ENCODE data around the gene PAK5. TPM values are rescaled to one million over a fixed set of nuclear protein-coding genes. Genes with fewer than 3 reads are reported as not detected.

Gene PAK5
- polyA plus RNA-seq, 4 donors: 0.27 to 0.60 (median 0.52) TPM

DNA sequence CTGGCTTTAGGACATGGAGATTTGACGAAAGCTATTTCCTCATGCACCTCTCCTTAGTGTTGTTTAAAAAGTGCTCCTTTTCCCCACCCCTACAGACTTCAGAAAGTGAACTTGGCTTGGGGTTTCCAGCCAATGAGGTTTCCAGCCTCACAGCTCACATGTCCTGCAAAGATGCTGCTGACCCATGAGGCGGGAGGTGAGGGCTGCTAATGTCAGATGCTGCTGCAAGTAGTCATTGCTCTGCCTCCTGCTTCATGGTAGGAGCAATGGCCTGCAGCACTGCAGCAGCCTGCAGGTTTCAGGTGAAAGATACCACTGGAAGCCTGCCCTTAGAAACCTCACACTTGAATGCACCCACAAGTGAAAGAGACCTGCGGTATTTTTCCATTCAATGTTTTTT is 211.7 kb downstream of the PAK5 start:
- no peak for DNase-seq (ENCODE audit: low read depth in 4 of 4, low spot score in 3 of 4)

GRCh38 chr20:9626357-9626756 is 212.5 kb downstream of the PAK5 start:
- no peak for DNase-seq (ENCODE audit: low read depth in 4 of 4, low spot score in 3 of 4)

- DNase-seq (ENCODE audit: low read depth in 4 of 4, low spot score in 3 of 4): no peak
Observed at GRCh38 chr20:9617940-9618339, 220.9 kb downstream of the PAK5 start.

DNA sequence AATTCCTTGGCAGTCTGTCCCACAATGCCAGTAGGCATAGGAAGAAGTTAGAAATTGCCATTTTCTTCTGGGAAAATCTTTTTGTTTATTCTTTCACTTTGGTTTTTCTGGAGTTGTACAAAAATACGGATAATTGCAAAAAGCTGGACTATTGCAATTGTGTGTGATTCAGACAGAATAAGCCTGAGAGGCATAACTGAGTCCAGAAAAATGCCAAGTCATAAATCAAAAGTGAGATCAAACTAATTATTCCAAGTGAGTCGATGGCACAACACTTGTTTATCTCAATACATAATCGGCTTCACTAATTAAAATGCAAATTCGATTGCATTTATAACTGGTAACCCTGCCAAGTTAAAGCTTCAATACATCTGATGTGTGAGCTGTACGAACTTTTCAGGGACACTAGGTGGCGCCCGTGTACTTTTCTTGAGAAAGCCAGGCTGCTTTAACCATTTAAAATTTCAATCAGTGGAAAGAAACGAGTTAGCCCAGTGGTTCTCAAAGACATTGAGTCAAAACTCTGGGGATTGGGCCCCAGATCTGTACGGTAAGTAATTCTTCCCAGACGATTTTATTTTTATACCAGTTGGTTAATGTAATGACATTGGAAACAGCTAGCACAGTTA is 221.9 kb downstream of the PAK5 start:
- peak in 1 of 4 donors; percentile 31 for DNase-seq (ENCODE audit: low read depth in 4 of 4, low spot score in 3 of 4)

GRCh38 chr20:9616455-9616805 is 222.4 kb downstream of the PAK5 start:
- no peak for DNase-seq (ENCODE audit: low read depth in 4 of 4, low spot score in 3 of 4)

DNA sequence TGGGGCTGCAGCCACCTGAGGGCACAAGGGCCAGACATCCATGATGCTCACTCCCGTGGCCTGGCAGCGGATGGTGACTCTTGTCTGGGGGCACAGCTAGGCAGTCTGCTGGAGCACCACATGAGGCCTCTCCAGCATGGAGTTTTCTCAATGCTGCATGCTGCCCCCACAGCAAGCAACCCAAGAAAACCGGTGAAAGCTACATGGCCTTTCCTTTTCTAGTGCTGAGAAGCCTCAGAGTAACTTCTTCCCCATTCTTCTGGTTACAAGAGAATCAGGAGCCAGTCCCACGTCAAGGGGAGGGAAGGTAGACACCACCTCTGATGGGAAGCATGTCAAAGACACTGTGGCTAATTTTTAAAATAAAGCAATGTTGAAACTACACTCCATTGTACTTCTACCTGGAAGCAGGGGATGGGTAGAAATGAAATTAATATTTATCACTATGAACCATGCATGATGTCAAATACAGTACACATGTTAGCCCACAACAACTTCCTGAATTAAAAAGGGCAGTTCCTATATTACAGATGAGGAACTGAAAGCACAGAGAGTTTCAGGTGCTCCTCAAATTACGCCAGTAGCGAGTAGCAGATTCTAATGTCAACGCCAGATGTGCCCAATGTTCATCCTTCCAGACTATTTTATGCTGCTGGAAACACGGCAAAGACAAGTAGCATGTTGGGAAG is 223.0 kb downstream of the PAK5 start:
- no peak for DNase-seq (ENCODE audit: low read depth in 4 of 4, low spot score in 3 of 4)

DNA sequence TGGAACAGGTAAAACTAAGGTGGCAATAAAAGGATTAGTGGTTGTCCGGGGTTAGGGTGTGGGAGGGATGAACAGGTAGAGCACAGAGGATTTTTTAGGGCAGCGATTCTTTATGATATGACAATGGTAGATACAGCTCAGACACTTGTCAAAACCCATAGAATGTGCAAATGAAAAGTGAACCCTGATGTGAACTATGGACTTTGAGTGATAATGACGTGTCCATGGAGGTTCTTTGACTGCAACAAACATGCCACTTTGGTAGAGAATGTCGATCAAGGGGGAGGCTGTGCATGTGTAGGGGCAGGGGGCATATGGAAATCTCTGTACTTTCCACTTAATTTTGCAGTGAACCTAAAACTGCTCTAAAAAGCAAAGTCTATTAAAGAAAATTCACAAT is 223.8 kb downstream of the PAK5 start:
- DNase-seq (ENCODE audit: low read depth in 4 of 4, low spot score in 3 of 4): no peak

DNA sequence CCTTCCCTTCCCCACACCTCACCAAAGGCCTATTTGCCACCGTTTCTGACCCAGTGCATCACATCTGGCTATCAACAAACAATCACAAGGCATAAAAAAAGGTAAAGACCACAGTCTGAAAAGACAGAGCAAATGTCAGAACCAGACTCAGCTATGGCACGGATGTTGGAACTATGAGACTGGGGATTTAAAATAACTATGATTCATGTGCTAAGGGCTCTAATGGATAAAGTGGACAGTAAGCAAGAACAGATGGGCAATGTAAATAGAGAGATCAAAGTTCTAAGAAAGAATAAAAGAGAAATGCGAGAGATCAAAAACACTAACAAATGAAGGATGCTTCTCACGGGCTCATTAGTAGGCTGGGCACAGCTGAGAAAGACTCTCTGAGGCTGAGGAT is 225.0 kb downstream of the PAK5 start:
- no peak for DNase-seq (ENCODE audit: low read depth in 4 of 4, low spot score in 3 of 4)

GRCh38 chr20:9611921-9612320 is 227.0 kb downstream of the PAK5 start:
- no peak for DNase-seq (ENCODE audit: low read depth in 4 of 4, low spot score in 3 of 4)

DNA sequence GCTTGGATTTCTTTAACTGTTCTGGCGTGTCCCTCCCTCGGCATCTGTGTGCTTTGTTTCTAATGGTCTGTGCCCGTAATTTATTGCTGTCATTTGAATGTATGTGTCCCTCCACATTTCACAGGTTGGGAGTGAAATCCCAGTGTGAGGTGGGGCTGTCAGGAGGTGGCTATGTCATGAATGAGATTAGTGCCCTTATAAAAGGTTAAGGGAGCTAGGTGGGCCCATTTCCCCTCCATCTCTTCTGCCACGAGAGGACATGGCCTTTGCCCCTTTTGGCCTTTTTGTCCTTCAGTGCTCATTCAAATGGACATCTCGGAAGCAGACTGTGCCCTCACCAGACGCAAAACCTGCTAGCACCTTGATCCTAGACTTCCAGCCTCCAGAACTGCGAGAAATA is 228.2 kb downstream of the PAK5 start:
- DNase-seq (ENCODE audit: low read depth in 4 of 4, low spot score in 3 of 4): no peak

DNA sequence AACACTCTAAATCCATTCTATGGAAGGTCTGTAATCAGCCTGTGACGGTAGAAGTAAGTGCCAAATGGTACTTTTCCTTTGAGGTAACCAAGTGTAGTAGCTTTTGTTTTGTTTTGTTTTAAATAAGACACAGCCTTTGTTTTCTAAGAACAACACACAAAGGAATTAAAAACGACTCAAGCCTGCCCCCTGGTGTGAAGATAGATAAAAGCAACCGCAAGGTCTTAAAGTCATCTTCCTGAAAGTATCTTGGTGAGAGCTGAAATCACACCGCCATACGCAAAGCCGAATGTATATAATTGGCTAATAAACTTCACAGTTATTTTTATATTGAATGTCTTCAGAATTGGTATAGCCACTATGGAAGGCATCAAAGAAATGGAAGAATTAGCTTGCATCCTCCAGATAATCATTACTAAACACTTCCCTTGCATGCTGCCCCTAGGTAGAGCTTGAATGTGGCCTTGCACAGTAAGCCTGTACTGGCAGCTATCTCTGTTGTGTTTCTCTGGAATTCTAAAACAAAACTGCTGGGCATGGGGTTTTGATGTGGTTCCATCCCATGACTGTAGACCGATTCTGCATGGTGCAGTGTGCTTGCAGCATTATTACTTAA is 228.9 kb downstream of the PAK5 start:
- DNase-seq (ENCODE audit: low read depth in 4 of 4, low spot score in 3 of 4): peak in 3 of 4 donors; percentile 55 to 64 (median 58)

DNA sequence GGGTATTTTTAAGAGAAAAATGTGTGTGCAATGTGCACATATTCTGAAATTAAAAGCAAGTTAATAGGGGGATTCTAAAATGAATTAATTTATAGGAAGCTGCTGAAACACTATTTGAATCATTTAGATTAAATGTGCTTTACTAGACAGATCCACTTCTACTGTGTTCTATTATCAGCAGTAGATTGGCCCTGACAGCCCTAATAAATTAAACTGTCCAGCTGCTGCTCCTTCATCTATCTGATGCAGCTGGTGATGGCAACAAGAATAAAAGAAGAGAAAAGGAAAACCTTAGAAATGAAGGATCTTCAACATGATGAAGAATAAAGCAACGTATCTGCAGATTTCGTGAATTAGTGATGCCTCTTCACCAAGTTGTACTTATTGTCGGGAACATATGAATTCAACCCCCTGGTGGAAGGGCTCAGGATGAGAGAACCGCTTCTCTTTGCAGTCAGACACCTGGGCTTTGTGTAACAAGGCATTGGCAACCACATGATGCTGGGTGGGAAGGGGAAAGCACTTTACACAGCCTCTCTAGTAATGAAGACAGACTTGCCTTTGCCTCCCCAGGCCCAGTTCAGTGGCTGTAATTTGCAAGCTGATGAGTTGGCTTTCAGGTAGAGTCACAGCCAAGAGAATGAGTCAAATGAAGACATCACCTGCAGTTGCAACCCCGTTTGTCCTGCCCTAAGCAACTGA is 230.1 kb downstream of the PAK5 start:
- DNase-seq (ENCODE audit: low read depth in 4 of 4, low spot score in 3 of 4): no peak

- no peak for DNase-seq (ENCODE audit: low read depth in 4 of 4, low spot score in 3 of 4)
Observed at GRCh38 chr20:9602847-9603183, 236.1 kb downstream of the PAK5 start.

DNA sequence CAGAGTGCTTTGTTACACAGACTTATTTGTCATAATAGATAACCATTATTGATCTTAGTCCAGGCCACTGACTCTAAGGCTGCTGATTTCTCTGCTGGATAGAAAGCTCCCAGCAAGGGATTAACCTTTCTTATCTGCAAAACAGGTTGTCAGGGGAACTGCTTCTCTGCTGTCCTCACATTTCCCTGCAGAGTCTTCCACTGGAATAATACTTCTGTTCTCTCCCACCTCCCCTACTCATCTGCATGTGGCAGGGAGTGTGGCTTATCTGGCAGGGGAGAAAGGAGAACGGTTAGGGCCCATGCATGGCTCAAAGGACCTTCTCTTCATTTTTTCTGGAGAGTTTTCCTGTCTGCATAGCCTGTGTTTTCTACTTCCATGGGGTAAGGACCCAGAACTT is 238.3 kb downstream of the PAK5 start:
- DNase-seq (ENCODE audit: low read depth in 4 of 4, low spot score in 3 of 4): no peak

DNA sequence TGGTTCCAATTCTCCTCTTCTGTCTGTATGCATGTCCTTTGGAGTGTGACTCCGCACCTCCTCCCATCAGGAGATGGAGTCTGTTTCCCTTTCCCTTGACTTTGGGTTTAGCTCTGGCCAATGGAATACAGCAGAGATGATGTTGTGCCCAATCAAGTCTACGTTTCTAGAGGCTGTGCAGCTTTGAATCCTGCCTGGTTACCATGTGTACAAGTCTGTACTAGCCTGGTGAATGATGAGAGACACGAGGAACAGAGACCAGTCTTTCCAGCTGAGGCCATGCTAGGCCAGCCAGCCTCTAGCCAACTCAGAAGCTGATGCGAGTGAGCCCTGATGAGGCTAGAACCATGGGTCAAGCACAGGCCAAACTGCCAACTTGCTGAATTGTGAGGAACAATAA is 241.3 kb downstream of the PAK5 start:
- no peak for DNase-seq (ENCODE audit: low read depth in 4 of 4, low spot score in 3 of 4)

DNA sequence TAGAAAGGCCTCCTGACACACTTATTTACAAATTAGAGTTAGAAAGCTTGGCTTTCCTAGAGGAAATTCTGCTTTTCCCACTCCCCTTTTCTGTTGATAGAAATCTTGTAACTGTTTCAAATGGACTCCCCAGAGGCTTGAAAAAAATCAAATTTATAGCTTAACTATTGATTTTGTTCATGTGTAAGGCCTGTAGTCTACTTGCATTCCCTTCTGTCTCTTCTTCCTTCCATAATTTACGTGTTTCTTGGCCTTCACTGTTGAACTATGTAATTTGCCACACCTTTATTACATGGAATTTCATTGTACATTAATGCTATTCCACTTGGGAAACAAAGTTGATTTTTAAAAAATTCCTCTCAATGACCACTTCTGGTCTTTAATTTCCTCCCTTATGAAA is 243.1 kb downstream of the PAK5 start:
- DNase-seq (ENCODE audit: low read depth in 4 of 4, low spot score in 3 of 4): no peak

DNA sequence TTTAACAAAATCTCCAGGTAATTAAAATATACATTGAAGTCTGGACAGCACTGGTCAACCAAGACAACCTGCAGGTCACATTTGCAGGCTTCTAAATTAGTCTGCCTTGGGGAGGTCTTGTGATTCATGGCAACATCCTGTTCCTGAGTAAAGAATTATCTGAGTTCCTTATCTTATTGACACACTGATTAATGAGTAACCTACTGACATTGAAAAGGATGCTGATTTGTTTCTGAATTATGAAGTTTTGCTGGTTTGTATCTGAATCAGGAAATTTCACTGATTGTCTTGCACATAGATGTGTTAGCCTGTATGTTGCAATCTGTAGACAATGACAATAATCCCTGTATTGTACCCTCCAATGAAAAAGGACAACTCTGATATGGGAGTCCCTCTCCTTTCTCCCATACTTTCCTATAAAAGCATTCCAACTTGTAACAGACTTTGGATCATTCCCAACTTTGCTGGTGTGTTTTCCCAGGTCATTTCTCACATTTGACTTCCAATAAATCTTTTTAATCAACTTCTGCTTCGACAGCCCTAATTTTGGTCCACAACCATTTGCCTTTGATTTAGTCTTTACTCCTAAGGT is 244.5 kb downstream of the PAK5 start:
- no peak for DNase-seq (ENCODE audit: low read depth in 4 of 4, low spot score in 3 of 4)

GRCh38 chr20:9592419-9592818 is 246.5 kb downstream of the PAK5 start:
- no peak for DNase-seq (ENCODE audit: low read depth in 4 of 4, low spot score in 3 of 4)

DNA sequence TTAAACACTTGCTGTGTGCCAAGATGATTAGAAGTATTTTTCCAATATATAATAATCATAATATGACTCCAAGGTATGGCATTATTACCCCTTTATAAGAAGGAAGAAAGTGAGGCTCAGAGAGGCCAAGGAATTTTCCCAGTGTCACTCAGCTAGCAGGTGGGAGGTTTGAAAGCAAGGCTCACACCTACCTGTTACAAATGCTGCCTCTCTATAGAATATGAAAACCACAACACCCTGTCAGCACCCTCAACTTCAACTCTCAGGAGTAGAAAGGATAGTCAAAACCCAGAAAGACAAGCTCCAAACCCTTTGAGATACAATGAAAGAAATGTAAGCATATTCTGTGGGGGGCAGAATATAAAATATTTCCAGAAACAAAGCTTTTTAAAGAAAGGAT is 247.8 kb downstream of the PAK5 start:
- DNase-seq (ENCODE audit: low read depth in 4 of 4, low spot score in 3 of 4): no peak

DNA sequence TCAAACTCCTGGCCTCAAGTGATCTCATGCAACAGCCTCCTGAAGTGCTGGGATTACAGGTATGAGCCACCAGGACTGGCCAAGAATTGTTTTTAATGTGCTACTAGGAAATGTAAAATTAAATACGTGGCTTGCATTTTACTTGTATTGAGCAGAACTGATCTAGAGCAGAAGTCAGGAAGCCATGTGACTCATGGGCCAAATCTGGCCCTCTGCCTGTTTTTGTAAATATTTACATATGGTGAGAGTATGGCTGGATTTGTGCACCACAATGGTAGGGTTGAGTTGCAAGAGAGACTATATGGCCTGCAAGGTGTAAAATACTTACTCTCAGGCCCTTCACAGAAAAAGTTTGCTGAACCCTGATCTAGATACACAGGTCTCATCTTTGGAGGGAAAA is 248.7 kb downstream of the PAK5 start:
- DNase-seq (ENCODE audit: low read depth in 4 of 4, low spot score in 3 of 4): no peak

- no peak for DNase-seq (ENCODE audit: low read depth in 4 of 4, low spot score in 3 of 4)
Observed at GRCh38 chr20:9588706-9589105, 250.2 kb downstream of the PAK5 start.

Measured in left renal pelvis (tissue), 4 donors.